SK-N-SH (cell line): ENCODE results near the gene RWDD2A. TPM values are rescaled to one million over a fixed set of nuclear protein-coding genes. Genes with fewer than 3 reads are reported as not detected.

ENCODE experiments used
- CTCF ChIA-PET: fragments of 300-600, 350-600 bp; formaldehyde crosslinking; extraction: SDS; loops from one replicate; lab custom pipeline; 2021; lab: Yijun Ruan, JAX
- POLR2A ChIA-PET: fragments of 350-600 bp; sonication (Branson Sonifier 250); formaldehyde crosslinking; extraction: SDS; loops from one replicate; lab custom pipeline; 2020; ENCODE audit warnings: antibody characterized with exemption, inconsistent platforms; lab: Yijun Ruan, JAX
- DNase-seq: peaks from one replicate; pipeline ENCODE4 v3.0.0; 2012
- H2AFZ ChIP-seq: fragments of 200-600 bp; sonication (generic); 2 replicates; pipeline ENCODE4 v1.8.1; 2016; ENCODE audit warnings: antibody characterized with exemption, mild to moderate bottlenecking, low read depth
- H3F3A ChIP-seq: fragments of 200-600 bp; sonication (generic); replicated peaks from 2 replicates; pipeline ENCODE3; 2016; ENCODE audit warnings: antibody characterized with exemption, mild to moderate bottlenecking; ENCODE audit not compliant: insufficient read depth
- H3K27ac ChIP-seq, 2 experiments: fragments of 200-500 bp in 1 of 2; fragments of 200-600 bp in 1 of 2; sonication (Bioruptor generic) in 1 of 2; sonication (generic), shearing (Covaris generic) in 1 of 2; 2 replicates each; pipeline versions ENCODE4 v1.5.1 to v1.6.1; 2014 to 2016; ENCODE audit warnings: low read depth in 2 of 2, inconsistent platforms in 1 of 2, low read length in 1 of 2, mild to moderate bottlenecking in 1 of 2, mixed read lengths in 1 of 2
- H3K27me3 ChIP-seq: fragments of 200-600 bp; sonication (generic), shearing (Covaris generic); 2 replicates; pipeline ENCODE4 v1.6.1; 2016; ENCODE audit warnings: mixed run types; ENCODE audit not compliant: insufficient read depth
- H3K36me3 ChIP-seq, 2 experiments: fragments of 200-500 bp in 1 of 2; fragments of 200-600 bp in 1 of 2; sonication (Bioruptor generic) in 1 of 2; sonication (generic) in 1 of 2; replicated peaks in 1 of 2; 2 replicates each; pipeline versions ENCODE3 to v1.5.1; 2014 to 2016; ENCODE audit warnings: low read length in 1 of 2, mild to moderate bottlenecking in 1 of 2; ENCODE audit not compliant: insufficient read depth in 2 of 2, control insufficient read depth in 1 of 2
- H3K4me1 ChIP-seq, 2 experiments: fragments of 200-500 bp in 1 of 2; fragments of 200-600 bp in 1 of 2; sonication (Bioruptor generic) in 1 of 2; sonication (generic), shearing (Covaris generic) in 1 of 2; 2 replicates each; pipeline versions ENCODE4 v1.5.1 to v1.6.1; 2014 to 2016; ENCODE audit warnings: low read depth in 1 of 2, low read length in 1 of 2, mixed run types in 1 of 2; ENCODE audit not compliant: insufficient read depth in 2 of 2, control insufficient read depth in 1 of 2
- H3K4me2 ChIP-seq: fragments of 200-600 bp; sonication (generic), shearing (Covaris generic); 2 replicates; pipeline ENCODE4 v1.6.1; 2017; ENCODE audit warnings: mixed run types
- H3K4me3 ChIP-seq, 2 experiments: fragments of 200-500 bp in 1 of 2; fragments of 200-600 bp in 1 of 2; sonication (Bioruptor generic) in 1 of 2; sonication (generic), shearing (Covaris generic) in 1 of 2; 2 replicates each; pipeline versions ENCODE4 v1.5.1 to v1.8.1; 2014 to 2016; ENCODE audit warnings: low read depth in 2 of 2, inconsistent platforms in 1 of 2, low read length in 1 of 2, mild to moderate bottlenecking in 1 of 2, mixed read lengths in 1 of 2, moderate library complexity in 1 of 2
- H3K79me2 ChIP-seq: fragments of 200-600 bp; sonication (generic); 2 replicates; pipeline ENCODE4 v1.8.1; 2017; ENCODE audit warnings: mild to moderate bottlenecking; ENCODE audit not compliant: insufficient read depth
- H3K9ac ChIP-seq: fragments of 200-600 bp; sonication (generic); 2 replicates; pipeline ENCODE4 v1.6.1; 2017; ENCODE audit warnings: mixed run types
- H3K9me2 ChIP-seq: fragments of 200-600 bp; sonication (generic); 2 replicates; pipeline ENCODE4 v1.6.1; 2017; ENCODE audit warnings: mixed run types
- H3K9me3 ChIP-seq: fragments of 200-600 bp; sonication (generic); 2 replicates; pipeline ENCODE4 v1.6.1; 2017; ENCODE audit warnings: mixed run types, mild to moderate bottlenecking, moderate library complexity
- H4K20me1 ChIP-seq: fragments of 200-600 bp; sonication (generic); 2 replicates; pipeline ENCODE4 v1.6.1; 2017; ENCODE audit warnings: mild to moderate bottlenecking, mixed run types; ENCODE audit not compliant: insufficient read depth
- EP300 ChIP-seq, 2 experiments: IDR thresholded peaks; 2 replicates each; pipeline versions ENCODE4 v1.4.0 to v1.6.1; 2012; ENCODE audit warnings: borderline replicate concordance in 1 of 2, low read depth in 1 of 2, low read length in 1 of 2
- FOXM1 ChIP-seq: IDR thresholded peaks from 2 replicates; pipeline ENCODE4 v1.4.0; 2012; ENCODE audit warnings: low read depth, mild to moderate bottlenecking
- GABPA ChIP-seq: IDR thresholded peaks from 2 replicates; pipeline ENCODE4 v1.4.0; 2012; ENCODE audit warnings: low read depth, mild to moderate bottlenecking
- GATA2 ChIP-seq: sonication (generic); formaldehyde crosslinking; IDR thresholded peaks from 2 replicates; pipeline ENCODE4 v1.5.0; 2020; ENCODE audit warnings: mild to moderate bottlenecking, missing genetic modification reagents
- JUND ChIP-seq: IDR thresholded peaks from 2 replicates; pipeline ENCODE4 v1.4.0; 2012
- MAX ChIP-seq: IDR thresholded peaks from 2 replicates; pipeline ENCODE4 v1.4.0; 2012; ENCODE audit warnings: low read depth
- NFIC ChIP-seq: IDR thresholded peaks from 2 replicates; pipeline ENCODE4 v1.4.0; 2012; ENCODE audit warnings: borderline replicate concordance
- NRF1 ChIP-seq: IDR thresholded peaks from 2 replicates; pipeline ENCODE4 v1.6.1; 2012; ENCODE audit warnings: low read depth, mild to moderate bottlenecking, low read length
- SIN3A ChIP-seq: IDR thresholded peaks from 2 replicates; pipeline ENCODE4 v1.6.1; 2012; ENCODE audit warnings: low read depth, mild to moderate bottlenecking, low read length, moderate library complexity, borderline replicate concordance
- TAF1 ChIP-seq: IDR thresholded peaks from 2 replicates; pipeline ENCODE4 v1.6.1; 2012; ENCODE audit warnings: low read depth, mild to moderate bottlenecking, low read length, moderate library complexity, borderline replicate concordance
- USF2 ChIP-seq: fragments of 150-350 bp; IDR thresholded peaks from 2 replicates; pipeline ENCODE4 v1.6.1; 2017; ENCODE audit warnings: antibody characterized with exemption, low read length, low read depth, borderline replicate concordance
- YY1 ChIP-seq: IDR thresholded peaks from 2 replicates; pipeline ENCODE4 v1.4.0; 2012; ENCODE audit warnings: low read depth, mild to moderate bottlenecking
- ZBTB33 ChIP-seq: IDR thresholded peaks from 2 replicates; pipeline ENCODE4 v1.4.0; 2012; ENCODE audit warnings: low read depth, borderline replicate concordance
- WGBS: methylation state at CpG from one replicate; pipeline ENCODE4 v1.1.6; 2017; ENCODE audit warnings: low lambda C conversion rate; 5-methylcytosine and 5-hydroxymethylcytosine counted together
- polyA plus RNA-seq, 3 experiments: library from polyadenylated mRNA; depleted of rRNA; stranded (reverse); fragments of >200 nt; gene quantifications; 2 replicates each; pipeline ENCODE4 v1.2.3, GENCODE V29; 2012

RWDD2A gene
- polyA plus RNA-seq, 1 of the 3 experiments (the other 2 are of a cell fraction): 3.4 TPM

- TF ChIP-seq ZBTB33 (no peak), USF2 (no peak), SIN3A (no peak), NRF1 (no peak), JUND (no peak)
Measured at GRCh38 chr6:83169511-83169910, 23.6 kb upstream of the RWDD2A start (continued).

- no peak for DNase-seq
- Histone ChIP-seq H3K9ac (no peak overlapping the region), H3F3A (peaks cover 6% of the 10 kb centered on the region), H3K4me3 (no peak overlapping the region), H3K4me2 (no peak overlapping the region), H3K27me3 (no peaks in the 10 kb centered on the region), H3K4me1 (peaks cover 0 to 2% of the 10 kb centered on the region in 2 experiments; a peak in 1 of 4 replicates), H3K27ac (peak overlapping the region in 1 of 2 experiments; percentile 53; a peak in 2 of 4 replicates), H4K20me1 (no peaks in the 10 kb centered on the region), H3K9me3 (no peaks in the 10 kb centered on the region), H3K79me2 (peaks cover 11% of the 10 kb centered on the region), H3K36me3 (peaks cover 83 to 91% of the 10 kb centered on the region in 2 experiments), H2AFZ (no peak overlapping the region), H3K9me2 (no peaks in the 10 kb centered on the region; the same call in 1 of the 2 replicates)
- 98% methylated on average over 4 of the region's 4 CpGs for WGBS
- ChIA-PET CTCF (interaction anchor here (0.7 to 1.2 kb wide), 3 partner anchors 10 to 111 kb away, joined by 3 to 6 read pairs (median 3); partner anchors contain the start of gene UBE3D), POLR2A (no interaction called here)
- TF ChIP-seq NFIC (no peak), TAF1 (no peak), GABPA (no peak), GATA2 (CRISPR knock-in tag) (no peak), NRF1 (no peak), FOXM1 (no peak), YY1 (no peak), MAX (no peak)
Measured at GRCh38 chr6:83176246-83176645, 16.9 kb upstream of the RWDD2A start.

- Histone ChIP-seq H3K27ac (no peak overlapping the region), H2AFZ (no peak overlapping the region), H3K4me3 (no peak overlapping the region), H3K4me1 (peaks cover 2 to 21% of the 10 kb centered on the region in 2 experiments; a peak in 3 of 4 replicates), H3K36me3 (peaks cover 81 to 83% of the 10 kb centered on the region in 2 experiments), H3K9ac (no peak overlapping the region), H3K9me2 (no peaks in the 10 kb centered on the region), H3K9me3 (no peaks in the 10 kb centered on the region), H3K27me3 (no peaks in the 10 kb centered on the region), H3F3A (peaks cover 33% of the 10 kb centered on the region), H4K20me1 (peaks cover 6% of the 10 kb centered on the region; the same call in 1 of the 2 replicates), H3K79me2 (peaks cover 30% of the 10 kb centered on the region), H3K4me2 (no peak overlapping the region)
- DNase-seq: no peak
- TF ChIP-seq EP300 (IDR thresholded peaks at IDR 0.05; ENCODE audit: borderline replicate concordance in 1 of 2, low read depth in 1 of 2, low read length in 1 of 2): no peak
- ChIA-PET POLR2A (no interaction called here), CTCF (interaction anchor here (0.7 to 2.9 kb wide), 4 partner anchors 13 to 113 kb away, joined by 3 to 14 read pairs (median 3); partner anchors contain the start of gene DOP1A)
Measured at GRCh38 chr6:83180426-83180950, 12.7 kb upstream of the RWDD2A start.
